Stimulated activated CD4-positive, alpha-beta T cell treated with anti-CD3 and anti-CD28 coated beads, TNF-alpha, amount 100 ng/mL, for 4 hours (primary cell): Measurements from ENCODE around the gene TEX264.

Experiments
- DNase-seq, 3 experiments: peaks; one replicate each; pipeline ENCODE4 v3.0.0-alpha.2; 2020; ENCODE audit warnings: low read depth in 3 of 3

TEX264 gene

DNA sequence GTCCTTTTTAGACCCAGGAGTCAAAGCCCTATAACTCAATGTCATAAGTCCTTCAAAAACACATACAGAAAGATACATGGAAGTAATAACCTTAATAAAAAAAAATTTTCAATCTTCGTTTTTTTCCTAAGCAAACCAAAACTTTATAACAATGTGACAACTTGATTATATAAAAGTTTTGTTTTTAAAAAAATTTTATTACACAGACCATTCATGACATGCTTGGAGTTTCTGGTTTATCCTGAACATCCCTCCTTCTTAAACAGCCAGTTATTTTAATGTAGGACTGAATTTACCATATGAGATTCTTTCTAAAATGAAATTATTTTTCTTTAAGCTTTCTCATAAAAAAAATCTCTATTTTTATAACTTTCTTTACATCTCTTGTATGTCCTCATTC lies 77.3 kb downstream of the TEX264 start:
- DNase-seq = no peak

DNA sequence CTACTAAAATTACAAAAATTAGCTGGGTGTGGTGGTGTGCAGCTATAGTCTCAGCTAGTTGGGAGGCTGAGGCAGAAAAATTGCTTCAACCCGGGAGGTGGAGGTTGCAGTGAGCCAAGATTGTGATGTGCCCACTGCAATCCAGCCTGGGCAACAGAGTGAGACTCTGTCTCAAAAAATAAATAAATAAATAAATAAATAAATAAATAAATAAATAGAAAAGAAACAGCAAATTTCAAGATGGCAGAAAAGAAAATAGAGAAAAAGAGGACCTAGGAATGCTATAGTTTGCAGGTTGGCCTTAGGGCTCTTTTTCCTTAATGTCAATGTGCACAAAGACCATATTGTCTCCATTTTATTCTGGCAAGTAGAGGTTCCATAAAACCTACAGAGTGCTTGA lies 79.8 kb downstream of the TEX264 start:
- no peak for DNase-seq

DNA sequence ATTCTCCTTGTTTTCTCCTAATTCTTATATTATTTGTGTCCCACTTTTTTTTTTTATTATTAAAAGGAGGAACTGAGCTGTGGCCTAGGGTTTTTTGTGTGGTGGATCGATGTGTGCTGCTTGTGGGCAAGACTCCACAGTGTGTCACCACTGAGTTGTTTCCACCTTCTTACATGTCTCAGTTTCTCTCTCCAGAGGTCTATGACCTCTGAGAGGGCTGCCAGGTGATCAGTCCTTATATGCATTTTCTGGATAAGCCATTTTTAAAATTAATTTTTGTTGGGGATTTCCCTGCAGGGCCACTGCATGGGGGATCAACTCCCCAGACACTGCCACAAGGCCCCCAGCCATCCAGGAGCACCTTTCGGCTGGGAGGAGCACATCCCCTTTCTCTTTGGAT lies 80.2 kb downstream of the TEX264 start:
- no peak for DNase-seq
